ENCODE results near the gene MARK1.

MARK1 gene

DNA sequence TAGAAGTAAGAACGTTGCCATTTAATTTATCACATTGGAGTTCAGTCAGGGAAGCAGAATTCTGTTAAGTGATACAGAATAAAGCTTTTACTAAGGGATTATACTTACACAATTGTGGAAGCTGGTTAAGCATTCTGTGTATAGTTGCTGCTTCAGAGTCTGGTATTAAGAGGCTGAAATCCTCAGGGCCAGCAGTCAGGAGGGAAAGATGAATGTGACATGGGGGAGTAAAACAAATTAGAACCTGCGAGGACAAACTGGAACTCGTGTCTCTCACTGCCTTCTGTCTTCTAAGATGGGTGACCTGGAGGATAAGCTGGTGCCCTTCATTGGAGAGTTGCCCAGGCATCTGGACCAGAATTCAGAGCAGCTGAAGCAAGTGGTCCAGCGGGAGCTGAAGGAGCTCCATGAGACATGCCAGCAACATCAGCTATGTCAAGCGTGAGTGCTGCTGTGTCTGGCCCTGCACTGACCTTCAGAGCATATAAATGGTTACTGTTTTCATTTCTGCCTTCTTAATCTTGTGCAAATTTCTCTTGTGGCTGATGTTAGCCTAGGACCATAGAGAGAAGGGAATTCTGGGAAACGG, 23.0 kb downstream of the MARK1 start:
- DNase-seq (ENCODE audit: low read depth, low spot score) = no peak
- in situ Hi-C loops (cut with HindIII; ENCODE audit: low sequenced_read_pairs) = no loop called here

DNA sequence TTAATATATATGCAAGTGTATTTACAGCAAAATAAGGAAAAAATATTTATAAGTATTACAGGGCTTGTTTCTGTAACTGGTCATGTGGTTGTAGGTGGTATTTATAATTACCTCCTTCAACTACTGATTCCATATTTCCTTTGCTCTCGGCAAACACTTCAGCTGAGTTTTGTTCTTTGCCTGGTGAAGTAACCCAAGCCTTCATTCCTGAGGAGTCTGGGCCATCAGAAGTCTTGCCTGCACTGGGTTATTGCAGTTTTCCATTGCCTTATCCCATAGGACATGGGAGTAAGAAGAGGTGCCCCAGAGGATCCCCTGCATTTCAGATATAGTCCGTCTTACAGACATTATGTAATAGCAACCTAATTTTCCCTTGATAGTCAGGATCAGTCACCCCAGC, 23.8 kb downstream of the MARK1 start:
- in situ Hi-C loops (cut with HindIII; ENCODE audit: low sequenced_read_pairs) = no loop called here
- TF ChIP-seq, protein P1, sequence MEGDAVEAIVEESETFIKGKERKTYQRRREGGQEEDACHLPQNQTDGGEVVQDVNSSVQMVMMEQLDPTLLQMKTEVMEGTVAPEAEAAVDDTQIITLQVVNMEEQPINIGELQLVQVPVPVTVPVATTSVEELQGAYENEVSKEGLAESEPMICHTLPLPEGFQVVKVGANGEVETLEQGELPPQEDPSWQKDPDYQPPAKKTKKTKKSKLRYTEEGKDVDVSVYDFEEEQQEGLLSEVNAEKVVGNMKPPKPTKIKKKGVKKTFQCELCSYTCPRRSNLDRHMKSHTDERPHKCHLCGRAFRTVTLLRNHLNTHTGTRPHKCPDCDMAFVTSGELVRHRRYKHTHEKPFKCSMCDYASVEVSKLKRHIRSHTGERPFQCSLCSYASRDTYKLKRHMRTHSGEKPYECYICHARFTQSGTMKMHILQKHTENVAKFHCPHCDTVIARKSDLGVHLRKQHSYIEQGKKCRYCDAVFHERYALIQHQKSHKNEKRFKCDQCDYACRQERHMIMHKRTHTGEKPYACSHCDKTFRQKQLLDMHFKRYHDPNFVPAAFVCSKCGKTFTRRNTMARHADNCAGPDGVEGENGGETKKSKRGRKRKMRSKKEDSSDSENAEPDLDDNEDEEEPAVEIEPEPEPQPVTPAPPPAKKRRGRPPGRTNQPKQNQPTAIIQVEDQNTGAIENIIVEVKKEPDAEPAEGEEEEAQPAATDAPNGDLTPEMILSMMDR (IDR thresholded peaks at IDR 0.05; ENCODE audit: low read depth, low read length) = no peak
- no peak overlapping the region for H3K4me3 ChIP-seq (ENCODE audit: low read depth, low read length)
- DNase-seq (ENCODE audit: low read depth, low spot score) = no peak

More for the DNA sequence above, 23.0 kb downstream of the MARK1 start:
- H3K4me3 ChIP-seq (ENCODE audit: low read depth, low read length) = no peak overlapping the region
- TF ChIP-seq, protein P1 (IDR thresholded peaks at IDR 0.05; ENCODE audit: low read depth, low read length) = no peak

DNA sequence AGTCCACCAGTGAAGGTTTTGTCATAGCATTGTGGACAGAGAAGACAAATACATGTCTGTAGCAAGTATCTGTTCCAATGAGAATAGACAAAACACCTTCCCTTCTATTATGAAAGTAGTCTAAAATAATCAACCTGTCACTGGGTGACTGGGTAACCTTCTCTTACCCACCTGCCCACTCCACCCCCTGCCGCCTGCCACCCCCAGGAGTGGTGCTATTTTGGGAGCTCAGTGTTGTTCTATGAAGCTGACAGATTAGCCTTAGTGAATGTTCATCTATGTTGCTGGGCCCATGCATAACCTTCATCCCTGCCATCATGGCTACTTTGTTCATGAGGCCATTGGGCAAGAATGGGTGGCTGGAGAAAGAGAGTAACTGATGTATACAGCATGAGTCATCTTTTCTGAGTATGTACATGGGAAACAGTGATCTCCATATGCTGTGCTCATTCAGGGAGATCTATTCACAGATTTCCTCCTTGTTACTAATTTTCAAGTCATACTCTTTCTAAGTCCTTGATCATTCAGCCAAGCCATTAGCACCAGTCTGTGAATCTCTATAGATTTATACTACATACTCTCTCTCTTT, 24.8 kb downstream of the MARK1 start:
- DNase-seq (ENCODE audit: low read depth, low spot score) = no peak
- no peak overlapping the region for H3K4me3 ChIP-seq (ENCODE audit: low read depth, low read length)
- TF ChIP-seq, protein P1 (IDR thresholded peaks at IDR 0.05; ENCODE audit: low read depth, low read length) = no peak
- in situ Hi-C loops (cut with HindIII; ENCODE audit: low sequenced_read_pairs) = no loop called here

DNA sequence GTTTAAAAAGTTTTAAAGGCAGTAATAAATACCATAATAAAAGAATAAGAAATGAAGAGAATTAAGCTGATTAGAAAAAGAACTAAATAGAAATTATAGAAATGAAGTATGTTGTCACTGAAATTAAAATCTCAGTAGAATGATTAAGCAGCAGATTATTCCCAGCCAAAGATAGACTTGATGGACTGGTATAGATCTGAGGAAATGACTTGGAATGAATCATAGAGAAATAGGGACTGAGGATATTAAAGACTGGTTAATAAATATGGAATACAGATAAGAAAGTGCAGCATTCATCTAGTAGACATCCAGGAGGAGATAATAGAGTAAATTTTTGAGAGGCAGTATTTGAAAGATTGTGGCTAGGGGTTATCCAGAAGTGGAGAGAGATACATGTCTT, 28.7 kb downstream of the MARK1 start:
- in situ Hi-C loops (cut with HindIII; ENCODE audit: low sequenced_read_pairs) = no loop called here
- TF ChIP-seq, protein P1 (IDR thresholded peaks at IDR 0.05; ENCODE audit: low read depth, low read length) = no peak
- no peak for DNase-seq (ENCODE audit: low read depth, low spot score)
- H3K4me3 ChIP-seq (ENCODE audit: low read depth, low read length) = no peak overlapping the region

DNA sequence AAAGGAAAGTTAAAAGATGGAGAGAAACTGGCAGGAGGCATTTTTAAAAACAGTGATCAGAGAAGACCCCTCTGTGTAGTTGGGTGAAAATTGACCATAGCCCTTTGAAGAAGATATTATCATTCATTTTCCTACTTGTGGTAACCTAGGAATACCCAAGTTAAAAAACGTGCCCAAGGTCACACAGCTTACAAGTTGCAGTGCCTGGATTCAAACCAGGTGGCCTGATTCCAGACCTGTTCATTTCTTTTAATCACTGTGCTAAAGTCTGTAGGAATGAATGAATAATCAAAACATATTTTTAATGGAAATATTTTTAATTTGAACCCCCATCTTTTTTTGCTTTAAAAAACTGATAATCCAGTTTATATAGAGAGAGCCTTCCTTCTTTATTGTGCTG, 35.6 kb downstream of the MARK1 start:
- TF ChIP-seq, protein P1 (IDR thresholded peaks at IDR 0.05; ENCODE audit: low read depth, low read length) = no peak
- in situ Hi-C loops (cut with HindIII; ENCODE audit: low sequenced_read_pairs) = no loop called here
- no peak for DNase-seq (ENCODE audit: low read depth, low spot score)
- no peak overlapping the region for H3K4me3 ChIP-seq (ENCODE audit: low read depth, low read length)

DNA sequence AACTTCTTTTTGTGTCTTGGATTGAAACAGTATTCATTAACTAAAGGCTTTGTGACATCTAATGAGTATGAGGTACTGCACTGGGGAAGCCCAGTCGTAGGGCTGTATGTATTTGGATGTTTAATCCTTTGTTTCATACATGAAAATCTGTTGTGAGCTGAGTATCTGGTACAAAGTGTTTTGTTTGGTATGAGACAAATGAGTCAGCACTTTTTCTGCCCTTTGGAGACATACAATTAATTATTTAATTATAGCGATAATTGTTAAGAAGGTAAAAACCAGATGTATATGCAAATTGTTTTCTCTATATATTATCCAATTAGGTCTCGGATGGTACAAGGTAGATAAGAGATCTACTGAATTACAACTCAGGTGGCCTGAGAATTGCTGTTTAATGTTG, 36.3 kb downstream of the MARK1 start:
- in situ Hi-C loops (cut with HindIII; ENCODE audit: low sequenced_read_pairs) = no loop called here
- H3K4me3 ChIP-seq (ENCODE audit: low read depth, low read length) = no peak overlapping the region
- TF ChIP-seq, protein P1 (IDR thresholded peaks at IDR 0.05; ENCODE audit: low read depth, low read length) = no peak
- DNase-seq (ENCODE audit: low read depth, low spot score) = no peak

Measured in astrocyte of the spinal cord (primary cell).